Activated CD8-positive, alpha-beta memory T cell treated with anti-CD3 and anti-CD28 coated beads for 36 hours (primary cell): ENCODE measurements around the gene SDR42E1. TPM values are rescaled to one million over a fixed set of nuclear protein-coding genes. Genes with fewer than 3 reads are reported as not detected.

ENCODE experiments used
- CTCF ChIA-PET: fragments of 350-600 bp; sonication (Branson Sonifier 250); formaldehyde crosslinking; loops from one replicate; lab custom pipeline; 2021; ENCODE audit warnings: antibody characterized with exemption; lab: Charles Lee
- POLR2A ChIA-PET: fragments of 350-600 bp; sonication (Branson Sonifier 250); formaldehyde crosslinking; loops from one replicate; lab custom pipeline; 2021; ENCODE audit warnings: antibody characterized with exemption; lab: Charles Lee
- total RNA-seq, 2 experiments: library from RNA; stranded (reverse); gene quantifications; one replicate each; pipeline ENCODE4 v1.2.3, GENCODE V29; 2021

SDR42E1 gene, protein sequence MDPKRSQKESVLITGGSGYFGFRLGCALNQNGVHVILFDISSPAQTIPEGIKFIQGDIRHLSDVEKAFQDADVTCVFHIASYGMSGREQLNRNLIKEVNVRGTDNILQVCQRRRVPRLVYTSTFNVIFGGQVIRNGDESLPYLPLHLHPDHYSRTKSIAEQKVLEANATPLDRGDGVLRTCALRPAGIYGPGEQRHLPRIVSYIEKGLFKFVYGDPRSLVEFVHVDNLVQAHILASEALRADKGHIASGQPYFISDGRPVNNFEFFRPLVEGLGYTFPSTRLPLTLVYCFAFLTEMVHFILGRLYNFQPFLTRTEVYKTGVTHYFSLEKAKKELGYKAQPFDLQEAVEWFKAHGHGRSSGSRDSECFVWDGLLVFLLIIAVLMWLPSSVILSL
- total RNA-seq, result 10 to 100 TPM in 1 of 2 experiments, 1 to 10 TPM in 1; 9.4 to 11.2 TPM

DNA sequence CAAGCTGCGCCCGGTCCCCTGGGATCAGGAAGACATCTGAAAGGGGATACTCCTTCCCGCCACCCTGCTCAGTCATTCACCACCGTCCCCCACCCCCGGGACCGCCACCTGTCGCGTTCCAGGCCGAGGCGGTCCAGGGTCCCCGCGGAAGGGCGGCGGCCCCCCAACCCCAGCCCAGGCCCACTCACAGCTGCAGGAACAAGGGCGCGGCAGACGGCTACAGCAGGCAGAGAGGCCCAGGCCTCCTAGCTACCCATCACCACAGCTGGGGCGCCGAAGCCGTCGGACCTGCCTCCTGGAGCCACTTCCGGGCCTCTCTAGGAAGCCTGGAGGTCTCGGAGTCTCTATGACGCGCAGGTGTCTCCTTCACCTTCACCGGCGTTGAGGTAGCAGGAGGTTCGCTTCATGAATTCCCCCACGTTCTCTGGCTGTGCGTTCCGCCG is at the start of gene SDR42E1:
SDR42E1 (minus strand) TSS at position 272 of the 443 bp plus-strand sequence. CDS start 10,612 bp downstream, outside the sequence.
- POLR2A ChIA-PET, result interaction anchor here (0.5 kb wide), 1 partner anchor 645 kb away, joined by 3 read pairs; no protein-coding TSS in a partner anchor
- CTCF ChIA-PET, result no interaction called here

- ChIA-PET CTCF (interaction anchor here (0.5 kb wide), 1 partner anchor 1351 kb away, joined by 3 read pairs; no protein-coding TSS in a partner anchor), POLR2A (no interaction called here)
Measured at GRCh38 chr16:82059983-82060421, 48.7 kb upstream of the SDR42E1 start.

- ChIA-PET CTCF (interaction anchor here (0.5 kb wide), 1 partner anchor 1350 kb away, joined by 3 read pairs; no protein-coding TSS in a partner anchor), POLR2A (no interaction called here)
Measured at GRCh38 chr16:82059161-82059982, 48.1 kb upstream of the SDR42E1 start.

DNA sequence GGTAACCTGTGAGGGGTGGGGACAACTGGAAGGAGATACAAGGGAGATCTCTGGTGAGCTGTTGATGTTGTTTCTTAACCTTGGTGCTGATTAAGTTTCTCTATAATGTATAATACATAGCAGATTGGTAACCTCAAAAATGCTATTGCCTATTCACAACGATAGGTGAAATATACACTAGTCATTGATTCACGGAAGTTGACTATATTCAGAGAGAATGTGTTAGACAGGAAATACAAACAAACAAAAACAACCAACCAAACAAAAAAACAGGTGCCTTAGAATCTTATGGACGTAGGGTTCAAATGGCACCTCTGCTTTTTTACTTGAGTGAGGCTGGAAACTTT is 45.3 kb upstream of the SDR42E1 start:
- CTCF ChIA-PET, result no interaction called here
- POLR2A ChIA-PET, result no interaction called here

GRCh38 chr16:82055728-82056549 is 44.7 kb upstream of the SDR42E1 start:
- ChIA-PET POLR2A (no interaction called here), CTCF (no interaction called here)

DNA sequence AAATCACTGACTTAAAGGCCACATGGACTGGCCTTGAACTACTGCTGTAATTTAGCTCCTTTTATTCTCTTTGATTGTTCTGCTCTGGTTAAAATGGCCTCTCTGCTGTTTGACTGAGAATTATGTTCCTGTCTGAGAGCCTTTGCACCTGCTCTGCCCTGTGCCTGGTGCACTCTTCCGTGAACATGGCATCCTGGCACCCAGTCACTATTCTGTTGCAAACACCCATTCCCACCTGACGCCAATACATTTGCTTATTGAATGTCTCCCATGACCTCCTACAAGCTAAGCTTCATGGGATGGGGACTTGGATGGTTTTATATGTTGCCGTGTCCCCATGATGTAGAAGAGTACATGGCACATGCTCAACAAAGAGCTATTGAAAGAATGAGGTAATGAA is 43.8 kb upstream of the SDR42E1 start:
- ChIA-PET CTCF (no interaction called here), POLR2A (no interaction called here)

DNA sequence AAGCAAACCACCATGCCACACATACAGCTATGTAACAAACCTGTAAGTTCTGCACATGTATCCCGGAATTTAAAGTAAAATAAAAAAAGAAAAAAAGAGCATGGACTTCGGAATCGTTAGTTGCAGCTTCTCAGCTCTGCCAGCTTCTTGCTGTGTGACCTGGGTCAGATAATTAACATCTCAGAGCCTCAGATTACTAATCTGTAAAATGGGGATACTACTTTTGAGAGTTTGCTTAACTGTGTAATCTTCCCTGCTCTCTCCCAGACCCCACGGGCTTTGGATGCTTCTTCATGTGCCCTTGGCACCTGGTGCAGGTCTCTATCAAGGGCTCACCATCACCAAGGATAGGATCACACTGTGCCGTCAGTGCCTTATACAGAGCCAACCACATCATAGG is 40.4 kb upstream of the SDR42E1 start:
- CTCF ChIA-PET, result no interaction called here
- POLR2A ChIA-PET, result no interaction called here

DNA sequence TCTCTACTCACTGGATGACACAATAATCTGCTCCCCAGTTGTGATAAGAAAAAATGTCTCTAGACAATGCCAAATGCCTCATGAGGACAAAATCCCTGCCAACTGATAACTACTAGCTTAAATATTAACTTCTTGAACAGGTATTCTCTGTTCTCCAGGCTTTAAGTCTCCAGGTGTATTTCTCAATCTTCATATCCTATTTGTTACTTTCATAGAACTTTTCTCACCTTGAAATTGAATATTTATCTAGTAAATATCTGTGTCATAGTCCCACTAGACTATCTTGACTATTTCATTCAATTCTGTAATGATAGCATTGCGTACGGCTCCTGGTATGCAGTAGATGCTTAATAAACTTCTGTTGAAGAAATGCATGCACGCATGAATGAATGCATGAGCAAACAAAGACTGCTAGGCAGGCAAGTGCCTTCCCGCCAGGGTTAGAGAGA is 39.7 kb upstream of the SDR42E1 start:
- POLR2A ChIA-PET, result no interaction called here
- CTCF ChIA-PET, result no interaction called here

- ChIA-PET CTCF (no interaction called here), POLR2A (no interaction called here)
Measured at GRCh38 chr16:82050506-82050905, 39.2 kb upstream of the SDR42E1 start.

DNA sequence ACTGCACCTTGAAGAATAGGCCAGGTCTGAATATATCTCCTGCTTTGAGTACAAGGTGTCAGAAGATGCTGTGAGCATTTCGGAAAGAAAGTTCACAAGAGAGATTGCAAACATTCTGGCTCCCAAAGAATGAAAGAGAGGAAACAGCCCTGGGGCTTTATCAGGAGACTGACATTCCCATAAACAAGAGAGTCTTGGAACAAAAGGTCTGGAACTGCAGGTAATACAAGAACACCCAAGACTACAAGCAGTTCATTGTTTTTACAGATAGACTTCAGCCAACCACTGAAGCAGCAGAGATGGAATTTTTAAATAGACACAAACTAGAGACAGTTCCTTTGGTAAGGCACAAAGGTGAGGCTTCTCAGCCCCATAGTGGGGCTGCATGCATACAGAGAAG is 38.2 kb upstream of the SDR42E1 start:
- CTCF ChIA-PET, result no interaction called here
- POLR2A ChIA-PET, result no interaction called here

- ChIA-PET CTCF (no interaction called here), POLR2A (no interaction called here)
Measured at GRCh38 chr16:82047787-82048186, 36.5 kb upstream of the SDR42E1 start.

DNA sequence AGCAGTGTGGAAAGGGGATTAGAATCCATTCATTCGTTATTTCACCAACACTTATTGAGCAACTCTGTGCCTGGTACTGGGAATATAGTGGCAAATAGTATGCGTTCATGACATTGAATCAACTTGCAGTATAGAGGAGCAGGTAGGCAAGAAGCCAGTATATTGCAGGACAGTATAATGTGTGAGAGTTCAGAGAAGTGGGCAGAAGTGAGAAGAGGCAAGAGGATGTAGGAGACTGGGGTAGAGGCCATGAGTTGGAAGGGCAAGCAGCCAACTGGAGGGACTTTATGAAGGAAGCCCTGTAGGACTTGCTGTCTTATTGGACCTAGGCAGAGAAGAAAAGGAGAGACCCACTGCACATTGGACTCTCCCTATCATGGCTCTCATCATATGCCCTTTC is 36.1 kb upstream of the SDR42E1 start:
- POLR2A ChIA-PET, result no interaction called here
- CTCF ChIA-PET, result no interaction called here

DNA sequence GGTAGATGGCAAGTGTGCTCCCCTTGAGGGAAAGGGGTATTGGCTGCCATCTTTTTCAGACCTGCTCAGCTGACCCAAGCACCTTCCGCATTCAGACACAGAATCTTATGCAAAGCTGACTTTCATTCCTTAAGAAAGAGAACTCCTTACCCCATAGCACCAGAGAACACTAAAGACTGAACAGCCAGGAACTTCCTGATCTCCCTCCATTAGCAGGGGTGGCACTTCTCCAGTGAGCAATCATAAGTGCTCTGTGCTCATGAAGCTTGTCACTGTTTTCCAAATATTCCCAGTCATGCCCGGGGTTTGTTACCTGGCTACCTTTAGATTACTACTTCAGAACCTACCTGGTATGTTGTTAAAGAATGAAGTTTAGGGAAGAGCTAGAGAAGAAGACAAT is 35.7 kb upstream of the SDR42E1 start:
- ChIA-PET CTCF (no interaction called here), POLR2A (no interaction called here)

DNA sequence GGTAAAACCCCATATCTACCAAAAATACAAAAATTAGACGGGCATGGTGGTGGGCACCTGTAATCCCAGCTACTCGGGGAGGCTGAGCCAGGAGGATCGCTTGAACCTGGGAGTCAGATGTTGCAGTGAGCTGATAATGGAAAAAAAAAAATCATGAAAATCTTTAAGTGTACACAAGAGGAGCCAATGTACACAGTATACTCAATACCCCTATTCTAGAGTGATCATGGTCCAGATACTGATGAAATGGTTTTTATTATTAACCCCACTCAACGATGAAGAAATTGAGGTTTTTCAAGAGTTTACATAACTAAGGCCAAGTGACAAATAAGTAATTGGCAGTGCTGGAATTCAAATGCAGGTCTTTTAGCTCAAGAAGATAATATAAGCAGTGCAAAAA is 35.3 kb upstream of the SDR42E1 start:
- ChIA-PET POLR2A (no interaction called here), CTCF (no interaction called here)

DNA sequence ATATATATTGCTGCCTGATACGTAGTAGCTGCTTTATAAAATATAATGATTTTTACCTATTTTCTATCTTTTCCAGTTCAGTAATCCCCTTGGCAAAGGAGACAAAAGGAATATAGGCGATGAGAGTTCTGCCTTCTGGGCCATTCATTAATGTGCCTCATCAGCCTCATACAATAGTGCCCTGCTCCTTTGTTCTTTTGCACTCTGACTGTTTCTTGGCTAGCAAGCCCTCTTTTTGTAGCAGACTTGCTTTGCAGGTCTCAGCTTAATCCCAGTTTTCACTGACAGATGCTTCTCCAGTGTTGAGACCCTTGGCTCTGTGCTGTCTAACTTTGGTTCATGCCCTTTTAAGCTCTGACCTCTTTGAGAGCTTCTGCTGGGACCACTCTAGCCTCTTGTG is 34.2 kb upstream of the SDR42E1 start:
- CTCF ChIA-PET, result interaction anchor here (0.5 kb wide), 1 partner anchor 24 kb away, joined by 5 read pairs; no protein-coding TSS in a partner anchor
- POLR2A ChIA-PET, result no interaction called here

GRCh38 chr16:82044585-82044911 is 33.3 kb upstream of the SDR42E1 start:
- ChIA-PET CTCF (no interaction called here), POLR2A (no interaction called here)

DNA sequence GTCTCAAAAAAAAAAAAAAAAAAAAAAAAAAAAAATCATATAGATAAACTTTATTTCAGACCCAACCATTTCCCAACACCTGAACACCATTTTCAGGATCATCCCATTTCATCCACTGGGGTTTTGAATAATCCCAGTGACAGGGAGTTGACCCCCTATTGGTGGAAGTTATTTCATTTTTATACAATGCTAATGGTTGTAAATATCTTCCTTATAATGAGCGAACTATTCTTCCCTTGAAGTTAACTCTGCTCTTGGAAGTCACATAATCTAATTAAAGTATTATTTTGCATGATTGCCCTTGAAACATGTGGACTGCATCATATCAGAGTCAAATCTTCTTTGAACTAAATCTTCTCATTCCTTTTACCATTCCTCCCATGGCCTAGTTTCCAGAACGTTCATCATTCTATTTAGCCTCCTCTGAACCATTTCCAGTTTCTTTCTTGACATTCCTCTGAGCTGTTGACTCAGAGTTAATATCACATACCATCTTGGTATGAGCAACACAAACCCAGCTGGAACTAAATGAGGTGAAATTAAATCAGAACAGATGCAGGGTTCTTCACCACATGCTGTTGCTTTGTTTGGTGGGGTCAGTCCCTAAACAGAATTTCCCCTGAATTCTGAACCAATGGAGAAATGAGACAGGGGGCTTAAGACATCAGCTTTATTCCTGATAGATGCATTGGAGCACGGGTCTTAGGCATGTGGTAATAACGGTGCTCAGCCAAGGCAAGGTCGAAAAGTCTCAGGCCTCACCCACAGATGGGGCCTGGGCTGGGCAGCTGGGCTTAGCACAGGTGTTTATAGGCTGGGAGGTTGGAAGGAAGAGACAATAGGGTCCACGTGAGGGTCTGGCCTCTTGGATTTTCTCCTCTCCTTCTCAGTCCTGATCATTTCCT is 32.7 kb upstream of the SDR42E1 start:
- ChIA-PET CTCF (no interaction called here), POLR2A (no interaction called here)

GRCh38 chr16:82042846-82043245 is 31.6 kb upstream of the SDR42E1 start:
- ChIA-PET CTCF (interaction anchor here (0.6 kb wide), 1 partner anchor 22 kb away, joined by 3 read pairs; no protein-coding TSS in a partner anchor), POLR2A (no interaction called here)
